Measurements from ENCODE around the gene LRRC37B.
"Not testable (repeated sequence)": the region's sequence is repeated elsewhere in the genome, so short reads cannot be mapped to it uniquely, and the experiment has no call there.

LRRC37B gene

DNA sequence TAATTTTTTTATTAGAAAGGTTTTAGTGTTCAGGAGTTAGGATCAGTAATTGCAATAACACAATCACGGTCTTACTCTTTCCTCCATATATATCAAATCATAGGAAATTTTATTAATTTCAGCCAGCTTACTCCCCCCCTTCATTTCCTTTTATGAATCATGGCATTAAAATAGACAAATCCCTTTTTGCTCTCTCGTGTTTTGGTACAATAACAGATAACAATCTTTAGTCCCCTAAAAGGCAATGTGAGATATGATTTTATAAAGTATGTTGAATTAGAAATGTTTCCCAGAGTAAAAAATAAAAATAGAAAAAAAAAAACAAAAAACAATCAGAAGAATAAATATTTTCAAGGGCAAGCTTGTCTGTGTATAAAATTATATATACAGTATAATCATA lies 92.5 kb downstream of the LRRC37B start:
- DNase-seq = no peak

DNA sequence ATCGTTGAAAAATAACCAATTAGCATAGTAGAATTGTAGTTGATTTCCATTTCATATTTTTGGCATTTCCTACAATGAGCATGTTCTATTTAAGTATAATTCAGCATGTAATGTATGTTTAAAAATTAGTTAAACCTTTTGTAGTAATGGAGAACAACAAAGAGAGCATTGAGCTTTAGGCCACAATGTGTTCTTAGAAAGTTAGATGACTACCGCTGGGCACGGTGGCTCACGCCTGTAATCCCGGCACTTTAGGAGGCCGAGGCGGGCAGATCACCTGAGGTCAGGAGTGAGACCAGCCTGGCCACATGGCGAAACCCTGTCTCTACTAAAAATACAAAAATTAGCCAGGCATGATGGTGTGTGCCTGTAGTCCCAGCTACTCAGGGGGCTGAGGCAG lies 93.1 kb downstream of the LRRC37B start:
- DNase-seq = not testable (repeated sequence)

DNA sequence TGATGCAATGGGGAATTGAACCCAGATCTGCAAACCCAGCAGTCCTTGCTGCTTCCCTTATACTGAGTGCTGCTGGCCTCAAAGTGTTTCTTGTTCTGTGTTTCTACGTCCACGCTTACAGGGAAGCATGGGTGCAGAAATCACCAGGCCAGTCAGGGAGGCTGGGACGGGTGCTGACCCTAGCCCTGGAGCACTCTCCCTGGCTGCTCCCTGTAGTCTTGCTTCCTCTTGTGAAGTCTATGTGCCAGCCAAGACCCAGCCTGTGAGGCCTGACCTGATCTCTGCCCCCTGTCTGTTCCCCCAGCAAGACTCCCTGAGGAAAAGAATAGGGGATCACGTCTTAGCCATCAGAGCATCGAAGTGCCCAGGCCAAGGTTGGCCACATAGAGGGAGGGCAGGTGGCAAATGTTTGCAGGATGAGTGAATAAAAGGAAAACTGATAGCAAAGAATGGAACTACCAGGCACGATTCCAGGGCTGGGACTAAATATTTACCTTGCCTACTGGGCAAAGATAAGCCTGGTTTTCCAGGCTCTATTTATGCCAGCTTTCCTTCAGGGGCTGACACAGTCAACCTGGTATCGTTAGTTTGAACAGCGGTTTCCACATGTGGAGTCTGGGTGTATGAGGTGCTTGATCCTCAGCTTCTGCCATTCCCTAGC lies 93.9 kb downstream of the LRRC37B start:
- peak; percentile 68 to 94 for DNase-seq

DNA sequence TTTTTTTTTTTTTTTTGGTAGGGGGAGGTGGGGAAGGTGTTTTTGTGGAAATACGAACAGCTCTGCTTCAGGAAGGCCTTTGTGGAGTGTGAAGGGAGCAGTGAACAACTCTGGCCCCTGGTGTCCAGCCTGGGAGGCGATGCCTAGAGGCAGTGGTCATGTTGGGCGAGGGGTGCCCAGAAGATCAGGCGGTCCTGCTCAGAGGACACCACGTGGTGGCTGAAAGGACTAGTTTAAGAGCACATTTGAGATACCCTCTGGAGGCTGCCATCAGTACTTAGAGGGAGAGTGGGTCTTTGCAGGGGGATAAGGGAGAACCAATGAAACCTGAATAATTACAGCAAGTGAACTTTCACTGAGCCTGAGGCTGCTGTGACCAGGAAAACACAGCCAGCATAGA lies 95.0 kb downstream of the LRRC37B start:
- DNase-seq = no peak

DNA sequence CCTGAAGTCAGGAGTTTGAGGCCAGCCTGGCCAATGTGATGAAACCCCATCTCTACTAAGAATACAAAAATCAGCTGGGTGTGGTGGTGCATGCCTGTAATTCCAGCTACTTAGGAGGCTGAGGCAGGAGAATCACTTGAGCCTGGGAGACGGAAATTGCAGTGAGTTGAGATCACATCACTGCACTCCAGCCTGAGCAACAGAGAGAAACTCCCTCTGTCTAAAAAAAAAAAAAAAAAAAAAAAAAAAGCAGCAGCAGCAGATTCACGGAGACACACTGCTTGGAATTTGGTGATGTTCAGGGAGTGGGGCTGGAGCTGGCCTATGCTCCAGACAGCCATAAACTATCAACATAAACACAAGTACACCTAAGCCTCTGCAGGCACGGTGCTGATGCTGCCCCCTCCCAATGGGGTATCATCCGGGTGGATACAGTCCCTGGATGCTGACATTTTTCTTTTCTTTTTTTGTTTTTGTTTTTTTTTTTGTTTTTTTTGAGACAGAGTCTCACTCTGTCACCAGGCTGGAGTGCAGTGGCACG lies 95.5 kb downstream of the LRRC37B start:
- DNase-seq = no peak

Measured in NCI-H2081 (cell line).